Neutrophil (primary cell): ENCODE data around the gene NRXN3.

Source experiments
- H3K27ac ChIP-seq: fragments of 200-600 bp; sonication (generic); 2 replicates; pipeline ENCODE4 v1.5.1; 2016; ENCODE audit warnings: mild to moderate bottlenecking, moderate library complexity
- H3K27me3 ChIP-seq: fragments of 200-600 bp; sonication (generic); 2 replicates; pipeline ENCODE4 v1.6.0; 2016; ENCODE audit warnings: mild to moderate bottlenecking
- H3K36me3 ChIP-seq: fragments of 200-600 bp; sonication (generic); 2 replicates; pipeline ENCODE4 v1.5.1; 2017
- H3K4me1 ChIP-seq, 2 experiments: fragments of 200-600 bp in 1 of 2; sonication (generic) in 1 of 2; 1 replicate in 1 of 2; 2 replicates in 1 of 2; pipeline versions ENCODE4 v1.5.1 to v1.6.1; 2013 to 2016; ENCODE audit warnings: low read depth in 1 of 2, low read length in 1 of 2, mild to moderate bottlenecking in 1 of 2, moderate library complexity in 1 of 2; ENCODE audit not compliant: control insufficient read depth in 1 of 2, insufficient read depth in 1 of 2
- H3K4me3 ChIP-seq, 2 experiments: fragments of 200-600 bp in 1 of 2; sonication (generic) in 1 of 2; 1 replicate in 1 of 2; 2 replicates in 1 of 2; pipeline ENCODE4 v1.5.1; 2013 to 2016; ENCODE audit warnings: low read depth in 1 of 2, low read length in 1 of 2, mild to moderate bottlenecking in 1 of 2, moderate library complexity in 1 of 2
- H3K9me3 ChIP-seq: fragments of 200-600 bp; sonication (generic); 2 replicates; pipeline ENCODE4 v1.5.1; 2016
- CTCF ChIP-seq: fragments of 200-600 bp; sonication (generic); IDR thresholded peaks from 2 replicates; pipeline ENCODE4 v1.5.1; 2016; ENCODE audit warnings: antibody characterized with exemption

NRXN3 gene

GRCh38 chr14:78767436-78767835 lies 597.3 kb downstream of the NRXN3 start:
- no peak for TF ChIP-seq CTCF
- H3K4me3 ChIP-seq = no peak overlapping the region
- H3K27ac ChIP-seq = no peak overlapping the region
- H3K27me3 ChIP-seq = no peaks in the 10 kb centered on the region
- no peaks in the 10 kb centered on the region for H3K9me3 ChIP-seq
- H3K36me3 ChIP-seq = no peaks in the 10 kb centered on the region
- no peaks in the 10 kb centered on the region for H3K4me1 ChIP-seq

GRCh38 chr14:78782551-78782950 lies 612.4 kb downstream of the NRXN3 start:
- H3K4me1 ChIP-seq = no peaks in the 10 kb centered on the region
- H3K27me3 ChIP-seq = no peaks in the 10 kb centered on the region
- no peak for TF ChIP-seq CTCF

GRCh38 chr14:78785265-78785664 lies 615.1 kb downstream of the NRXN3 start:
- H3K27ac ChIP-seq = no peak overlapping the region
- no peaks in the 10 kb centered on the region for H3K27me3 ChIP-seq
- no peak for TF ChIP-seq CTCF
- H3K4me3 ChIP-seq = no peak overlapping the region
- H3K4me1 ChIP-seq = no peaks in the 10 kb centered on the region
- no peaks in the 10 kb centered on the region for H3K36me3 ChIP-seq
- H3K9me3 ChIP-seq = no peaks in the 10 kb centered on the region

More at GRCh38 chr14:78782551-78782950, 612.4 kb downstream of the NRXN3 start:
- Histone ChIP-seq H3K27ac (no peak overlapping the region), H3K4me3 (no peak overlapping the region), H3K36me3 (no peaks in the 10 kb centered on the region), H3K9me3 (no peaks in the 10 kb centered on the region)

- Histone ChIP-seq H3K4me3 (no peak overlapping the region), H3K4me1 (no peaks in the 10 kb centered on the region), H3K36me3 (no peaks in the 10 kb centered on the region), H3K27ac (no peak overlapping the region), H3K9me3 (no peaks in the 10 kb centered on the region), H3K27me3 (no peaks in the 10 kb centered on the region)
- no peak for TF ChIP-seq CTCF
These were observed 618.5 kb downstream of the NRXN3 start for GRCh38 chr14:78788467-78789360.

GRCh38 chr14:78790271-78790670 lies 620.1 kb downstream of the NRXN3 start:
- H3K36me3 ChIP-seq = no peaks in the 10 kb centered on the region
- no peaks in the 10 kb centered on the region for H3K9me3 ChIP-seq
- H3K4me3 ChIP-seq = no peak overlapping the region
- H3K27ac ChIP-seq = no peak overlapping the region
- TF ChIP-seq CTCF = no peak
- H3K27me3 ChIP-seq = no peaks in the 10 kb centered on the region
- no peaks in the 10 kb centered on the region for H3K4me1 ChIP-seq
